Activated effector memory CD4-positive, alpha-beta T cell treated with Interleukin-2 at 50 U/mL for 16 hours (primary cell): ENCODE data around the gene DEPDC5.

Source experiments
- DNase-seq: peaks from one replicate; pipeline ENCODE4 v3.0.0-alpha.2; 2020

The DEPDC5 gene

GRCh38 chr22:31954535-31955523 lies 201.0 kb downstream of the DEPDC5 start:
- no peak for DNase-seq

- DNase-seq: no peak
Observed at GRCh38 chr22:31956360-31956759, 202.5 kb downstream of the DEPDC5 start.
